Measurements from ENCODE around the gene UBN1. TPM values are rescaled to one million over a fixed set of nuclear protein-coding genes. Genes with fewer than 3 reads are reported as not detected.

Gene UBN1
- polyA plus RNA-seq, 1 donor (not counting 4 experiments of a cell fraction or from before 2014, with no cell fraction given) = 11.5 TPM

- Histone ChIP-seq H3K4me2 (ENCODE audit: control insufficient read depth, extremely low read depth, insufficient read depth, low read depth, low read length) (peak overlapping the region; percentile 51), H3K27ac (ENCODE audit: control insufficient read depth, insufficient read depth, low read length) (peak overlapping the region; percentile 23), H3K9me3 (ENCODE audit: control insufficient read depth, low read depth, low read length) (no peaks in the 10 kb centered on the region), H3K4me3 (ENCODE audit: control insufficient read depth in 2 of 3, extremely low read depth in 1 of 3, insufficient read depth in 2 of 3, low read depth in 1 of 3, low read length in 3 of 3) (no peak overlapping the region), H3K79me2 (ENCODE audit: control insufficient read depth, insufficient read depth, low read length) (no peaks in the 10 kb centered on the region), H3K27me3 (ENCODE audit: control insufficient read depth, extremely low read depth, insufficient read depth, low read length) (no peaks in the 10 kb centered on the region), H3K36me3 (ENCODE audit: control insufficient read depth in 2 of 2, extremely low read depth in 1 of 2, insufficient read depth in 2 of 2, low read length in 2 of 2) (peaks cover 5 to 7% of the 10 kb centered on the region in 2 experiments), H3K9ac (ENCODE audit: control insufficient read depth, extremely low read depth, insufficient read depth, low read length) (no peak overlapping the region), H4K20me1 (ENCODE audit: control insufficient read depth, extremely low read depth, insufficient read depth, low read length) (no peaks in the 10 kb centered on the region), H3K4me1 (ENCODE audit: control insufficient read depth, extremely low read depth, insufficient read depth, low read length) (peaks cover 38% of the 10 kb centered on the region), H3K9me1 (ENCODE audit: control insufficient read depth, extremely low read depth, insufficient read depth, low read length) (no peaks in the 10 kb centered on the region), H2AFZ (ENCODE audit: control insufficient read depth, low read length) (peak overlapping the region; percentile 17)
- dilution Hi-C loops (cut with MboI; ENCODE audit: extremely low pct_ligation_motif_present, low sequenced_read_pairs) = no loop called here
- no peak for FAIRE-seq
- DNase-seq (ENCODE audit: low read depth, low spot score) = no peak
- TF ChIP-seq EZH2 (IDR thresholded peaks at IDR 0.05; ENCODE audit: low read length) = no peak
- no peak for TF ChIP-seq CTCF (optimal IDR thresholded peaks at IDR 0.05 in 1 of 3, IDR thresholded peaks at IDR 0.05 in 1 of 3, conservative IDR thresholded peaks at IDR 0.05 in 1 of 3; ENCODE audit: extremely low read depth in 1 of 3, insufficient read depth in 2 of 3, low read length in 3 of 3)
Observed at GRCh38 chr16:4918781-4919251, 71.5 kb downstream of the UBN1 start.

- Histone ChIP-seq H3K9me1 (ENCODE audit: control insufficient read depth, extremely low read depth, insufficient read depth, low read length) (no peaks in the 10 kb centered on the region), H4K20me1 (ENCODE audit: control insufficient read depth, extremely low read depth, insufficient read depth, low read length) (no peaks in the 10 kb centered on the region), H3K4me3 (ENCODE audit: control insufficient read depth in 2 of 3, extremely low read depth in 1 of 3, insufficient read depth in 2 of 3, low read depth in 1 of 3, low read length in 3 of 3) (no peak overlapping the region), H3K4me1 (ENCODE audit: control insufficient read depth, extremely low read depth, insufficient read depth, low read length) (peaks cover 58% of the 10 kb centered on the region), H3K79me2 (ENCODE audit: control insufficient read depth, insufficient read depth, low read length) (no peaks in the 10 kb centered on the region), H3K4me2 (ENCODE audit: control insufficient read depth, extremely low read depth, insufficient read depth, low read depth, low read length) (no peak overlapping the region), H3K27ac (ENCODE audit: control insufficient read depth, insufficient read depth, low read length) (no peak overlapping the region), H3K9ac (ENCODE audit: control insufficient read depth, extremely low read depth, insufficient read depth, low read length) (no peak overlapping the region), H3K9me3 (ENCODE audit: control insufficient read depth, low read depth, low read length) (no peaks in the 10 kb centered on the region), H3K36me3 (ENCODE audit: control insufficient read depth in 2 of 2, extremely low read depth in 1 of 2, insufficient read depth in 2 of 2, low read length in 2 of 2) (peaks cover 3 to 6% of the 10 kb centered on the region in 2 experiments), H3K27me3 (ENCODE audit: control insufficient read depth, extremely low read depth, insufficient read depth, low read length) (no peaks in the 10 kb centered on the region), H2AFZ (ENCODE audit: control insufficient read depth, low read length) (no peak overlapping the region)
- DNase-seq (ENCODE audit: low read depth, low spot score) (no peak), FAIRE-seq (no peak)
- dilution Hi-C loops (cut with MboI; ENCODE audit: extremely low pct_ligation_motif_present, low sequenced_read_pairs) = no loop called here
- TF ChIP-seq CTCF (optimal IDR thresholded peaks at IDR 0.05 in 1 of 3, IDR thresholded peaks at IDR 0.05 in 1 of 3, conservative IDR thresholded peaks at IDR 0.05 in 1 of 3; ENCODE audit: extremely low read depth in 1 of 3, insufficient read depth in 2 of 3, low read length in 3 of 3) (no peak), EZH2 (IDR thresholded peaks at IDR 0.05; ENCODE audit: low read length) (no peak)
Observed at GRCh38 chr16:4920826-4921225, 73.5 kb downstream of the UBN1 start.
